Nephron (organoid): ENCODE measurements around the gene PRDM16.
A peak's percentile ranks its signal among the peaks of the same experiment; 100 is the strongest.

Source experiments
- H3K27ac Mint-ChIP-seq, 3 experiments: 2 replicates each; pipeline ENCODE4 v1.8.0; 2020; ENCODE audit warnings: mixed read lengths in 3 of 3, mild to moderate bottlenecking in 2 of 3, moderate library complexity in 1 of 3
- H3K27me3 Mint-ChIP-seq: 2 replicates; pipeline ENCODE4 v1.8.0; 2021; ENCODE audit warnings: low read depth, mild to moderate bottlenecking, moderate library complexity, mixed read lengths
- H3K36me3 Mint-ChIP-seq: 2 replicates; pipeline ENCODE4 v1.8.0; 2020; ENCODE audit warnings: low read depth, mixed read lengths
- H3K4me1 Mint-ChIP-seq: 2 replicates; pipeline ENCODE4 v1.8.0; 2020; ENCODE audit warnings: mixed read lengths
- H3K4me3 Mint-ChIP-seq, 3 experiments: 2 replicates each; pipeline ENCODE4 v1.8.0; 2020; ENCODE audit warnings: mild to moderate bottlenecking in 3 of 3, mixed read lengths in 3 of 3, moderate library complexity in 2 of 3
- H3K9me3 Mint-ChIP-seq: 2 replicates; pipeline ENCODE4 v1.8.0; 2020; ENCODE audit warnings: mixed read lengths
- TF ChIP-seq, protein P1 (sequence below), 3 experiments: fragments of 200-600 bp; sonication (generic); IDR thresholded peaks; one replicate each; pipeline ENCODE4 v1.5.0; 2021; ENCODE audit warnings: antibody characterized with exemption in 3 of 3; ENCODE audit not compliant: unreplicated experiment in 3 of 3

The PRDM16 gene

GRCh38 chr1:3450983-3451382 lies 382.0 kb downstream of the PRDM16 start:
- no peaks in the 10 kb centered on the region for H3K4me1 Mint-ChIP-seq
- peaks cover 14% of the 10 kb centered on the region for H3K9me3 Mint-ChIP-seq
- H3K27ac Mint-ChIP-seq = no peak overlapping the region
- H3K4me3 Mint-ChIP-seq = no peak overlapping the region
- TF ChIP-seq, protein P1, sequence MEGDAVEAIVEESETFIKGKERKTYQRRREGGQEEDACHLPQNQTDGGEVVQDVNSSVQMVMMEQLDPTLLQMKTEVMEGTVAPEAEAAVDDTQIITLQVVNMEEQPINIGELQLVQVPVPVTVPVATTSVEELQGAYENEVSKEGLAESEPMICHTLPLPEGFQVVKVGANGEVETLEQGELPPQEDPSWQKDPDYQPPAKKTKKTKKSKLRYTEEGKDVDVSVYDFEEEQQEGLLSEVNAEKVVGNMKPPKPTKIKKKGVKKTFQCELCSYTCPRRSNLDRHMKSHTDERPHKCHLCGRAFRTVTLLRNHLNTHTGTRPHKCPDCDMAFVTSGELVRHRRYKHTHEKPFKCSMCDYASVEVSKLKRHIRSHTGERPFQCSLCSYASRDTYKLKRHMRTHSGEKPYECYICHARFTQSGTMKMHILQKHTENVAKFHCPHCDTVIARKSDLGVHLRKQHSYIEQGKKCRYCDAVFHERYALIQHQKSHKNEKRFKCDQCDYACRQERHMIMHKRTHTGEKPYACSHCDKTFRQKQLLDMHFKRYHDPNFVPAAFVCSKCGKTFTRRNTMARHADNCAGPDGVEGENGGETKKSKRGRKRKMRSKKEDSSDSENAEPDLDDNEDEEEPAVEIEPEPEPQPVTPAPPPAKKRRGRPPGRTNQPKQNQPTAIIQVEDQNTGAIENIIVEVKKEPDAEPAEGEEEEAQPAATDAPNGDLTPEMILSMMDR (IDR thresholded peaks at IDR 0.05; ENCODE audit: unreplicated experiment in 3 of 3) = no peak
- H3K27me3 Mint-ChIP-seq = peaks cover 14% of the 10 kb centered on the region
- no peaks in the 10 kb centered on the region for H3K36me3 Mint-ChIP-seq

GRCh38 chr1:3451994-3452865 lies 383.2 kb downstream of the PRDM16 start:
- TF ChIP-seq, protein P1 (IDR thresholded peaks at IDR 0.05; ENCODE audit: unreplicated experiment in 3 of 3) = no peak
- Mint-ChIP-seq H3K27ac (no peak overlapping the region), H3K36me3 (no peaks in the 10 kb centered on the region), H3K4me1 (peaks cover 4% of the 10 kb centered on the region), H3K4me3 (no peak overlapping the region), H3K9me3 (peaks cover 10% of the 10 kb centered on the region), H3K27me3 (peaks cover 17% of the 10 kb centered on the region)

DNA sequence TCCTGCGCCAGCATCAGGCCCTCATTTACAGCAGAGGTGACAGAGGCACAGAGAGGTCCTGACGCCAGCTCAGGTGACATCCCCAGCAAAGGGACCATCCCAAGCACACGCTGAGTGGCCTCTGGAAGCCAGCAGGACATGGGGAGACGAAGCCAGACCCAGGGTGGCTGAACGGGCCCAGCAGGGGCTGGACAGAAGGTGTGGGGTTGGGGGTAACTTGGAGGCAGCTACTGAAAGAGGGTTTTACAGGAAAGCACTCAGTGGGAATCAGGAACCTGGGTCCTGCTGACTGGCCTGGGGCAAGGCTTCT lies 383.8 kb downstream of the PRDM16 start:
- Mint-ChIP-seq H3K36me3 (no peaks in the 10 kb centered on the region), H3K4me3 (peak overlapping the region in 1 of 3 experiments; percentile 21), H3K27ac (no peak overlapping the region), H3K27me3 (peaks cover 23% of the 10 kb centered on the region), H3K4me1 (peaks cover 10% of the 10 kb centered on the region), H3K9me3 (peaks cover 4% of the 10 kb centered on the region)
- TF ChIP-seq, protein P1 (IDR thresholded peaks at IDR 0.05; ENCODE audit: unreplicated experiment in 3 of 3) = no peak

DNA sequence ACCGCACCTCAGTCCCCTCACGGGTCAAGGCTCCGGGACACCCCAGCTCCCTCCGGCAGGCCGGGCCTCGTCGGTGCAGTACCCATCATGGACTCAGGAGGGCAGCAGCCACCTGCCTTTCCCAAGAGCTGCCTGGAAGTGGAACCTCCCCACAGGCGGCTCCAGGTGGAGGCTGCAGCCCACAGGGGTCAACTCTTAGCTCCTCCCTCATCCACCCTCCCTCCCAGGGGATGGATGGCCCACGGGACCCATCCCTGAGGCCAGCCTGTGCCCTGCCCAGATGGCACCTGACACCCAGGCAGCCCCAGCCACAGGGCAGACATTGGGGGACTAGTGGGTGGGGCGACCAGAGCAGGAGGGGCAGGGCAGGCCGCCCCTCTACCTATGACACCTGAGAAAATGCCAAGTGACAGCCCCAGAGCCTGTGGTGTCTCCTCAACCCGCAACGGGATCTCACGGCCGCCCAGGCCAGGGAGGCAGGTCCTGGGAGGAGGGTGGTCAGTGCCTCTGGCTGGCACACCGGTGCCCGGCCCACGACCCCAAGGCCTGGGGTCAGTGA lies 384.3 kb downstream of the PRDM16 start:
- H3K27ac Mint-ChIP-seq = peak overlapping the region in 1 of 3 experiments; percentile 46
- no peaks in the 10 kb centered on the region for H3K36me3 Mint-ChIP-seq
- TF ChIP-seq, protein P1 (IDR thresholded peaks at IDR 0.05; ENCODE audit: unreplicated experiment in 3 of 3) = peak; percentile 98 to 99 (median 98)
- peak overlapping the region; percentile 58 to 80 (median 74) for H3K4me3 Mint-ChIP-seq
- H3K4me1 Mint-ChIP-seq = peaks cover 14% of the 10 kb centered on the region
- peaks cover 24% of the 10 kb centered on the region for H3K27me3 Mint-ChIP-seq
- H3K9me3 Mint-ChIP-seq = no peaks in the 10 kb centered on the region

GRCh38 chr1:3453891-3454810 lies 385.1 kb downstream of the PRDM16 start, which contains the start of gene ARHGEF16:
Gene ARHGEF16 (plus strand): TSS chr1:3454665. CDS start chr1:3463085, 8,420 bp downstream.
- Mint-ChIP-seq H3K27ac (peak within 1 kb of the TSS in 2 of 3 experiments; percentile 24 to 66), H3K27me3 (peaks cover 24% of the 10 kb centered on the region), H3K36me3 (no peaks in the 10 kb centered on the region), H3K4me3 (peak within 1 kb of the TSS; percentile 58 to 80 (median 78)), H3K9me3 (no peaks in the 10 kb centered on the region), H3K4me1 (peaks cover 23% of the 10 kb centered on the region)
- TF ChIP-seq, protein P1 (IDR thresholded peaks at IDR 0.05; ENCODE audit: unreplicated experiment in 3 of 3) = peak; percentile 50 to 57 (median 54)
